Neural progenitor cell (in vitro differentiated cells): Measurements from ENCODE around the gene ENAH.

ENCODE experiments used
- EZH2 ChIP-seq: fragments of 200-600 bp; sonication (generic); IDR thresholded peaks from 2 replicates; pipeline ENCODE4 v1.6.1; 2017; ENCODE audit warnings: antibody characterized with exemption, mild to moderate bottlenecking, moderate library complexity
- EZH2phosphoT487 ChIP-seq: fragments of 200-600 bp; sonication (generic); IDR thresholded peaks from 2 replicates; pipeline ENCODE4 v1.6.1; 2017; ENCODE audit warnings: antibody characterized with exemption
- TF ChIP-seq, protein P1 (sequence below): fragments of 200-600 bp; sonication (generic); IDR thresholded peaks from 2 replicates; pipeline ENCODE4 v1.5.1; 2017; ENCODE audit warnings: antibody characterized with exemption, mild to moderate bottlenecking

DNA sequence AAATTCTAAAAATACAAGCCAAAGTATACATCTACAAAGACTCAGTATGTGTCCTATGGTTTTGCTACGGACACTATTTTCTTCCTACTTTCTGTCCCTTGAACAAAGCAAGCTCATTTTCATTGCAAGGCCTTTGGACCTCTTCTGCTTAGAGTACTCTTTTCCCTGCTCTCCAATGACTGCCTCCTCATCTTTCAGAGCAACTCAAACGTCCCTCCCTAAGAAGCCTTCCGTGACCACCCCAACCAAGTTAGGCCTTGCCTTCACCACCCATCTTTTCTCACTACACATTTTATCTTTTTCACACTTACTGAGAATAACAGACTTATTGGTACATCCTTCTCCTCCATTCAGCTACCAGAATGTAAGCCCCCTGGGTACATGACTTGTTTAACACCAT is 39.9 kb downstream of the ENAH start:
- TF ChIP-seq, protein P1, sequence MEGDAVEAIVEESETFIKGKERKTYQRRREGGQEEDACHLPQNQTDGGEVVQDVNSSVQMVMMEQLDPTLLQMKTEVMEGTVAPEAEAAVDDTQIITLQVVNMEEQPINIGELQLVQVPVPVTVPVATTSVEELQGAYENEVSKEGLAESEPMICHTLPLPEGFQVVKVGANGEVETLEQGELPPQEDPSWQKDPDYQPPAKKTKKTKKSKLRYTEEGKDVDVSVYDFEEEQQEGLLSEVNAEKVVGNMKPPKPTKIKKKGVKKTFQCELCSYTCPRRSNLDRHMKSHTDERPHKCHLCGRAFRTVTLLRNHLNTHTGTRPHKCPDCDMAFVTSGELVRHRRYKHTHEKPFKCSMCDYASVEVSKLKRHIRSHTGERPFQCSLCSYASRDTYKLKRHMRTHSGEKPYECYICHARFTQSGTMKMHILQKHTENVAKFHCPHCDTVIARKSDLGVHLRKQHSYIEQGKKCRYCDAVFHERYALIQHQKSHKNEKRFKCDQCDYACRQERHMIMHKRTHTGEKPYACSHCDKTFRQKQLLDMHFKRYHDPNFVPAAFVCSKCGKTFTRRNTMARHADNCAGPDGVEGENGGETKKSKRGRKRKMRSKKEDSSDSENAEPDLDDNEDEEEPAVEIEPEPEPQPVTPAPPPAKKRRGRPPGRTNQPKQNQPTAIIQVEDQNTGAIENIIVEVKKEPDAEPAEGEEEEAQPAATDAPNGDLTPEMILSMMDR, result no peak
- TF ChIP-seq EZH2 (no peak), EZH2phosphoT487 (no peak)
